Naive B cell (primary cell): ENCODE measurements around the gene MYNN. TPM values are rescaled to one million over a fixed set of nuclear protein-coding genes. Genes with fewer than 3 reads are reported as not detected.
A peak's percentile ranks its signal among the peaks of the same experiment; 100 is the strongest.

Experiments
- ATAC-seq, 2 donors: fragments of 150-1000 bp; cut with Tn5 transposase; 2 replicates each; pipeline ENCODE4 v1.10.0; 2021; ENCODE audit warnings: low read depth in 2 of 2, mild to moderate bottlenecking in 2 of 2, moderate library complexity in 2 of 2
- DNase-seq: peaks from one replicate; pipeline ENCODE4 v3.0.0; 2022
- H3K27ac Mint-ChIP-seq, 6 donors: one replicate each; pipeline ENCODE4 v1.8.0; 2020 to 2022; ENCODE audit warnings: mild to moderate bottlenecking in 6 of 6, mixed read lengths in 6 of 6, moderate library complexity in 5 of 6, inconsistent platforms in 2 of 6
- H3K27me3 Mint-ChIP-seq, 3 donors: one replicate each; pipeline ENCODE4 v1.8.0; 2021 to 2022; ENCODE audit warnings: mixed read lengths in 3 of 3, mild to moderate bottlenecking in 1 of 3
- H3K36me3 Mint-ChIP-seq, 2 donors: one replicate each; pipeline ENCODE4 v1.8.0; 2020 to 2022; ENCODE audit warnings: mixed read lengths in 2 of 2, inconsistent platforms in 1 of 2, mild to moderate bottlenecking in 1 of 2
- H3K4me1 Mint-ChIP-seq, 3 donors: one replicate each; pipeline ENCODE4 v1.8.0; 2020 to 2022; ENCODE audit warnings: mixed read lengths in 3 of 3, inconsistent platforms in 1 of 3, mild to moderate bottlenecking in 1 of 3, moderate library complexity in 1 of 3
- H3K4me3 Mint-ChIP-seq, 8 donors: one replicate each; pipeline ENCODE4 v1.8.0; 2020 to 2022; ENCODE audit warnings: mild to moderate bottlenecking in 8 of 8, mixed read lengths in 8 of 8, moderate library complexity in 8 of 8, inconsistent platforms in 2 of 8
- H3K9me3 Mint-ChIP-seq, 7 donors: one replicate each; pipeline ENCODE4 v1.8.0; 2020 to 2022; ENCODE audit warnings: mixed read lengths in 7 of 7, mild to moderate bottlenecking in 5 of 7, inconsistent platforms in 2 of 7, moderate library complexity in 1 of 7
- polyA plus RNA-seq, 6 donors: library from polyadenylated mRNA; unstranded; fragments of 300-500 nt; fragmentation: Illumina TruSeq; gene quantifications; one replicate each; pipeline ENCODE4 v1.2.3, GENCODE V29; 2021; ENCODE audit warnings: low read depth in 6 of 6

MYNN gene
- polyA plus RNA-seq, 6 donors from 2014 or later = 18.7 to 44.1 (median 20.4) TPM

DNA sequence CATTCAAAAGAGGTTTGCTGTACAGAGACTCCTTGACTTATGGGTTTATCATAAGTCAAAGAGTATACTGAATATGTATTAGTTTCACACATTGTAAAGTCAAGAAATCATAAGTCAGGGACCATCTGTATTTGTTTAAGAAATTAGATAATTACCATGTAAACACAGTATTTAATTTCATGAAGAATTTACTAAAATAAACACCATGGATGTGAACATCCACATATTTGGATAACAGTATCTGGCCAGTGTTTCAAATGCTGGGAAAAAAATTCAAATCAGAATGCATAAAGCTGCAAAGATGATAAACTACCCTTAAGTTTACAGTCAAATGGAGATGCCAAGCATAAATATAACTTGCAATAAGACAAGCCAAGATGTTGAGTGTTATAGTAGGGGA lies 17.0 kb downstream of the MYNN start:
- ATAC-seq (no peak), DNase-seq (no peak)
- peaks cover 12 to 26% of the 10 kb centered on the region in 2 donors for H3K36me3 Mint-ChIP-seq
- no peak overlapping the region for H3K27ac Mint-ChIP-seq
- no peaks in the 10 kb centered on the region for H3K27me3 Mint-ChIP-seq
- H3K4me3 Mint-ChIP-seq = no peak overlapping the region
- H3K4me1 Mint-ChIP-seq = peaks cover 0 to 9% (median 0%) of the 10 kb centered on the region in 3 donors
- H3K9me3 Mint-ChIP-seq = no peaks in the 10 kb centered on the region

GRCh38 chr3:169790687-169791429 lies 17.7 kb downstream of the MYNN start:
- DNase-seq (no peak), ATAC-seq (no peak)
- Mint-ChIP-seq H3K27ac (no peak overlapping the region), H3K36me3 (peaks cover 5 to 19% of the 10 kb centered on the region in 2 donors), H3K9me3 (no peaks in the 10 kb centered on the region), H3K4me1 (peaks cover 0 to 5% (median 0%) of the 10 kb centered on the region in 3 donors), H3K27me3 (no peaks in the 10 kb centered on the region), H3K4me3 (no peak overlapping the region)

DNA sequence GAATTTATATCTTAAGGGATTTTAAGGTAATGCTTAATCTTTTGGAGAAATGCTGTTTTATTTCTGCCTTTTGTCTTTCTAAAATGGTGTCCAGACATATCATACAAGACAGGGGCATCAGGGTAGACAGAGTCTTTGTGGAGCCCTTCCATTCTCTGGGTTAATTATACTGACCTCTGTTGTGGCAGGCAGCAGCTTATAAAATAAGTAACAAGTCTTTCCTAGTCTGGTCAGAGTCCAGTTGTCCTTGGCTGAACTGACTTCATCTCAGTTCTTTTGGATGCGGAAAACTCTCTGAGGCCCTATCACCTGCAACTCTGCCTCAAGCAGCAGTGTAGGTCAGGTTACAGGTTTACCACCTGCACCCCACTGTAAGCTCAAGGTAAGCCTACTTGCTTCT lies 19.2 kb downstream of the MYNN start:
- Mint-ChIP-seq H3K4me3 (no peak overlapping the region), H3K27me3 (no peaks in the 10 kb centered on the region), H3K36me3 (peaks cover 0 to 7% of the 10 kb centered on the region in 2 donors), H3K9me3 (no peaks in the 10 kb centered on the region), H3K27ac (no peak overlapping the region), H3K4me1 (peaks cover 0 to 5% (median 0%) of the 10 kb centered on the region in 3 donors)
- no peak for ATAC-seq
- DNase-seq = no peak

DNA sequence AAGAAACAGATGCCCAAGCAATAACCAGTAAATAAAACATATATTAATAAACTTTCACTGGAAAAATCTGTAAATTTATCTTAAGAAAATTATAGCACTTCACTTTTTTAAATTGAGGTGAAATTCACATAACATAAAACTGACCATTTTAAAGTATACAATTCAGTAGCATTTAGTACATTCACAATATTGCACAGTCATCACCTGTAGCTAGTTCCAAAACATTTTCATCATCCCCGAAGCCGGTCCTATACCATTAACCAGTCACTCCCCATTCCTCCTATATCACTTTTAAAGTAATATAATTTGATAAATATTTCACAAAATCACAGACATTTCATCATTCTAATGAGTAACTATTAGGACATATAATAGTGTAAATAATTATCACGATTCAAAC lies 31.5 kb downstream of the MYNN start:
- ATAC-seq = no peak

GRCh38 chr3:169809230-169809795 lies 36.1 kb downstream of the MYNN start:
- H3K27ac Mint-ChIP-seq = peak overlapping the region in 1 of 6 donors; percentile 26
- peaks cover 0 to 2% (median 0%) of the 10 kb centered on the region in 7 donors for H3K9me3 Mint-ChIP-seq
- H3K27me3 Mint-ChIP-seq = no peaks in the 10 kb centered on the region
- H3K4me3 Mint-ChIP-seq = peak overlapping the region in 1 of 8 donors; percentile 16
- H3K36me3 Mint-ChIP-seq = peaks cover 0 to 3% of the 10 kb centered on the region in 2 donors
- no peak for ATAC-seq
- peaks cover 21 to 31% (median 26%) of the 10 kb centered on the region in 3 donors for H3K4me1 Mint-ChIP-seq
- no peak for DNase-seq

More for the DNA sequence above, 31.5 kb downstream of the MYNN start:
- Mint-ChIP-seq H3K9me3 (no peaks in the 10 kb centered on the region), H3K4me1 (peaks cover 0 to 6% (median 3%) of the 10 kb centered on the region in 3 donors), H3K27me3 (no peaks in the 10 kb centered on the region), H3K4me3 (no peak overlapping the region), H3K36me3 (peaks cover 0 to 3% of the 10 kb centered on the region in 2 donors), H3K27ac (no peak overlapping the region)
- DNase-seq = no peak

DNA sequence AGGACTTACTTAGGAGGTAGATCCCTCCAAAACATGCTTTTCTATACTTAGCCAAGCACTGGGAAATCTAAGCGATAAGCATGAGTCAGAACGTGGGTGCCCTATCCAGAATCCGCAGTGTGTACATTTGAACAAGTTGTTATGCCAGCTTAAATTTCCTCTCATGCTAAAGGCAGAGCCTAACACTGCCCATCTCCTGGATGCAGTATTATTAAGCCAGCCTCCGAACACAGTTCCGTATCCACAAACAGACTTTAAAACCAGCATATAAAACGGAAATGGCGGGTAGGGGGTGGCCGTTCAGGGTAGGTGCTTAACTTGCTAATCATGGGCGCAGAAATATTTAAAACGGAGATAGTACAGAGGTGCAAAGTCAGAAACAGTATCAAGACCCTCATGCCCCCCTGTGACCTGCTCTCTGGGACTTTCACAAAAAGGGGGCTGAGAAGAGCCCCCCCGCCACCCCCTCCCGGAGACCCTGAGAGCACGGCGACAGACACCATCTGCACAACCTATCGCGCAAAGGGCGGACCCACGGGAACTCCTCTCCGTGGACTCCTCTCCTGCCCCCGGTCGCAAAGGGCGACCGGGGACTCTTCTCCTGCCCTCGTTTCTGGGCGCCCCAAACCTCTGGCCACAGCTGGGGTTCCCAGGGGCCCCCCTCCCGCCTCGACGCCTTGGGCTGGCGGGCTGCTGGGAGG lies 38.6 kb downstream of the MYNN start:
- peak; percentile 40 for DNase-seq
- Mint-ChIP-seq H3K4me3 (peak overlapping the region; percentile 75 to 95 (median 90)), H3K9me3 (peaks cover 4 to 15% (median 9%) of the 10 kb centered on the region in 7 donors), H3K36me3 (peaks cover 7 to 10% of the 10 kb centered on the region in 2 donors), H3K4me1 (peaks cover 23 to 38% (median 27%) of the 10 kb centered on the region in 3 donors), H3K27me3 (no peaks in the 10 kb centered on the region), H3K27ac (peak overlapping the region; percentile 24 to 98 (median 87))
- ATAC-seq = peak; percentile 13 to 16

GRCh38 chr3:169812332-169813235 lies 39.4 kb downstream of the MYNN start, which contains the start of the genes LRRC34 and LRRIQ4:
Gene LRRC34, minus strand, starts transcription at chr3:169812904. Its CDS starts 356 bp downstream, at chr3:169812548.
Gene LRRIQ4, plus strand, starts transcription at chr3:169812870. Its CDS starts 9,052 bp downstream, at chr3:169821922.
- peak; percentile 57 to 58 for ATAC-seq
- peaks cover 24 to 39% (median 27%) of the 10 kb centered on the region in 3 donors for H3K4me1 Mint-ChIP-seq

DNA sequence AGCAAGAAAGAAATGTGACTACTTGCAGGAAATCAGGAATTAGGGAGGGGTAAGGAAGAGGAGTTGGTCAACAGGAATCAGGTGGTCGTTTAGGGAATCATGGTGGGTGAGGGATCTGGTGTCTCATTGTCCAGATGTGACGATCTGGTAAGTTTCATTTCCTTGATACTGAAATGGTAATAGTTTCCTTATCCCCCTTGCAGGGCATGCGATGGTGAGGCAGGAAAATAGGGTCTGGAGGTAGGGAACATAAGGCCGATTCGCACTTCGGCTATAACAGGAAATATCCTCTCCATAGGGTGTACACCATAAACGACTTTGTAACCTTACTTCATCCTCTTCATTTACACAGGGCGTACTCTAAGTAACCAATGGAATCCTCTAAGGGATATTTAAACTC lies 40.1 kb downstream of the MYNN start:
- peaks cover 7 to 10% of the 10 kb centered on the region in 2 donors for H3K36me3 Mint-ChIP-seq
- H3K4me1 Mint-ChIP-seq = peaks cover 30 to 43% (median 31%) of the 10 kb centered on the region in 3 donors
- ATAC-seq (no peak), DNase-seq (no peak)
- peak overlapping the region; percentile 90 to 98 (median 96) for H3K27ac Mint-ChIP-seq
- peaks cover 4 to 17% (median 9%) of the 10 kb centered on the region in 7 donors for H3K9me3 Mint-ChIP-seq
- H3K4me3 Mint-ChIP-seq = peak overlapping the region; percentile 75 to 95 (median 90)
- H3K27me3 Mint-ChIP-seq = no peaks in the 10 kb centered on the region

More at GRCh38 chr3:169812332-169813235, 39.4 kb downstream of the MYNN start, which contains the start of the genes LRRC34 and LRRIQ4:
- DNase-seq = peak; percentile 70
- Mint-ChIP-seq H3K27ac (peak within 1 kb of the TSS; percentile 90 to 98 (median 96)), H3K36me3 (peaks cover 7 to 10% of the 10 kb centered on the region in 2 donors), H3K4me3 (peak within 1 kb of the TSS; percentile 75 to 95 (median 90)), H3K9me3 (peaks cover 4 to 17% (median 9%) of the 10 kb centered on the region in 7 donors), H3K27me3 (no peaks in the 10 kb centered on the region)

GRCh38 chr3:169813757-169814517 lies 40.7 kb downstream of the MYNN start:
- H3K4me3 Mint-ChIP-seq = peak overlapping the region; percentile 75 to 95 (median 90)
- DNase-seq = peak; percentile 90
- peaks cover 4 to 17% (median 9%) of the 10 kb centered on the region in 7 donors for H3K9me3 Mint-ChIP-seq
- H3K36me3 Mint-ChIP-seq = peaks cover 7 to 10% of the 10 kb centered on the region in 2 donors
- H3K27ac Mint-ChIP-seq = peak overlapping the region; percentile 92 to 98 (median 96)
- H3K4me1 Mint-ChIP-seq = peaks cover 34 to 47% (median 36%) of the 10 kb centered on the region in 3 donors
- H3K27me3 Mint-ChIP-seq = no peaks in the 10 kb centered on the region
- ATAC-seq = peak; percentile 88

- peaks cover 4 to 17% (median 9%) of the 10 kb centered on the region in 7 donors for H3K9me3 Mint-ChIP-seq
- H3K36me3 Mint-ChIP-seq = peaks cover 7 to 10% of the 10 kb centered on the region in 2 donors
- H3K27ac Mint-ChIP-seq = peak overlapping the region in 4 of 6 donors; percentile 23 to 96 (median 50)
- DNase-seq (no peak), ATAC-seq (no peak)
- H3K27me3 Mint-ChIP-seq = no peaks in the 10 kb centered on the region
- H3K4me3 Mint-ChIP-seq = peak overlapping the region in 1 of 8 donors; percentile 8
- H3K4me1 Mint-ChIP-seq = peaks cover 30 to 47% (median 36%) of the 10 kb centered on the region in 3 donors
Observed at GRCh38 chr3:169815590-169816150, 42.5 kb downstream of the MYNN start.

DNA sequence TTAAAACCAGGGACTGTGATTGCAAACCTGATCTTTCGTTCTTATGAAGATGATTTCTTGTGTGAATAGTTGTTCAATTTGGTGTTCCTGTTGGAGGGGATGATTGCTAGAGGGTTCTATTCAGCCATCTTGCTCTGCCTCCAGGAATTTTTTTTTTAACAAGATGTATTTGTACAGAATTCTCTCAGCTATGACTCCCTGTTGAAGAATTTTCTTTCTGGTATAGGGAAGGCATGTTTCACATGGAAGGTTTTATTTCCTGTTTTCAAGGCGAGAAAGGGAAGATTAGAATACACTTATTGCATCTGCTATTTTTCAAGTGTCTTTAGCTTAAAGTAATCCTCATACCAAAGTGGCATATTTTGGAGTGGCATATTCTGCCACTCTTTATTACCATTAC lies 45.1 kb downstream of the MYNN start:
- Mint-ChIP-seq H3K4me1 (peaks cover 17 to 29% (median 28%) of the 10 kb centered on the region in 3 donors), H3K36me3 (peaks cover 7 to 10% of the 10 kb centered on the region in 2 donors), H3K4me3 (peak overlapping the region in 1 of 8 donors; percentile 33), H3K27ac (peak overlapping the region in 1 of 6 donors; percentile 52), H3K9me3 (peaks cover 4 to 17% (median 9%) of the 10 kb centered on the region in 7 donors), H3K27me3 (peaks cover 0 to 4% (median 0%) of the 10 kb centered on the region in 3 donors)
- ATAC-seq = no peak
- no peak for DNase-seq
